ENCODE results near the gene KCNIP1. TPM values are rescaled to one million over a fixed set of nuclear protein-coding genes. Genes with fewer than 3 reads are reported as not detected.
"Not testable (repeated sequence)": the region's sequence is repeated elsewhere in the genome, so short reads cannot be mapped to it uniquely, and the experiment has no call there.

KCNIP1 gene
- total RNA-seq, 4 donors from 2014 or later = 1.2 to 2.7 TPM; not detected in 2

GRCh38 chr5:170750791-170751190 lies 247.0 kb downstream of the KCNIP1 start:
- intact Hi-C loops (cut with DNase I; ENCODE audit: low total_unique reads) (no loop called here), in situ Hi-C loops (cut with MboI; ENCODE audit: low pct_ligation_motif_present in 1 of 4, low pct_unique_long_range_greater_than_20kb in 1 of 4, low sequenced_read_pairs in 3 of 4) (no loop called here)
- DNase-seq = no peak
- no peaks in the 10 kb centered on the region for H3K27me3 ChIP-seq
- no peaks in the 10 kb centered on the region for H3K9me3 ChIP-seq
- TF ChIP-seq POLR2AphosphoS5 (IDR thresholded peaks at IDR 0.05) = no peak
- no peak for TF ChIP-seq POLR2A (IDR thresholded peaks at IDR 0.05)
- TF ChIP-seq, protein P1, sequence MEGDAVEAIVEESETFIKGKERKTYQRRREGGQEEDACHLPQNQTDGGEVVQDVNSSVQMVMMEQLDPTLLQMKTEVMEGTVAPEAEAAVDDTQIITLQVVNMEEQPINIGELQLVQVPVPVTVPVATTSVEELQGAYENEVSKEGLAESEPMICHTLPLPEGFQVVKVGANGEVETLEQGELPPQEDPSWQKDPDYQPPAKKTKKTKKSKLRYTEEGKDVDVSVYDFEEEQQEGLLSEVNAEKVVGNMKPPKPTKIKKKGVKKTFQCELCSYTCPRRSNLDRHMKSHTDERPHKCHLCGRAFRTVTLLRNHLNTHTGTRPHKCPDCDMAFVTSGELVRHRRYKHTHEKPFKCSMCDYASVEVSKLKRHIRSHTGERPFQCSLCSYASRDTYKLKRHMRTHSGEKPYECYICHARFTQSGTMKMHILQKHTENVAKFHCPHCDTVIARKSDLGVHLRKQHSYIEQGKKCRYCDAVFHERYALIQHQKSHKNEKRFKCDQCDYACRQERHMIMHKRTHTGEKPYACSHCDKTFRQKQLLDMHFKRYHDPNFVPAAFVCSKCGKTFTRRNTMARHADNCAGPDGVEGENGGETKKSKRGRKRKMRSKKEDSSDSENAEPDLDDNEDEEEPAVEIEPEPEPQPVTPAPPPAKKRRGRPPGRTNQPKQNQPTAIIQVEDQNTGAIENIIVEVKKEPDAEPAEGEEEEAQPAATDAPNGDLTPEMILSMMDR (IDR thresholded peaks at IDR 0.05) = no peak
- no peak for TF ChIP-seq EP300 (IDR thresholded peaks at IDR 0.05; ENCODE audit: low read depth)
- no peak overlapping the region for H3K4me3 ChIP-seq
- no peak overlapping the region for H3K27ac ChIP-seq
- H3K4me1 ChIP-seq = peaks cover 6 to 29% (median 10%) of the 10 kb centered on the region in 4 donors
- no peaks in the 10 kb centered on the region for H3K36me3 ChIP-seq
- WGBS, 2 donors (ENCODE audit: low coverage in 1 of 2) = 40 to 76% methylated on average over 1 to 6 of the region's 6 CpGs

- H3K36me3 ChIP-seq = no peaks in the 10 kb centered on the region
- H3K27ac ChIP-seq = no peak overlapping the region
- H3K4me3 ChIP-seq = no peak overlapping the region
- no peaks in the 10 kb centered on the region for H3K9me3 ChIP-seq
- no peak for DNase-seq
- no peak for TF ChIP-seq EP300 (IDR thresholded peaks at IDR 0.05; ENCODE audit: low read depth)
- in situ Hi-C loops (cut with MboI; ENCODE audit: low pct_ligation_motif_present in 1 of 4, low pct_unique_long_range_greater_than_20kb in 1 of 4, low sequenced_read_pairs in 3 of 4) (no loop called here), intact Hi-C loops (cut with DNase I; ENCODE audit: low total_unique reads) (no loop called here)
- H3K4me1 ChIP-seq = peaks cover 7 to 30% (median 12%) of the 10 kb centered on the region in 4 donors
- no peaks in the 10 kb centered on the region for H3K27me3 ChIP-seq
- 51% methylated on average over 11 of the region's 11 CpGs; no CpG with 5 or more reads in 1 of the 2 donors for WGBS, 2 donors (ENCODE audit: low coverage in 1 of 2)
Observed at GRCh38 chr5:170751631-170752030, 247.8 kb downstream of the KCNIP1 start.

DNA sequence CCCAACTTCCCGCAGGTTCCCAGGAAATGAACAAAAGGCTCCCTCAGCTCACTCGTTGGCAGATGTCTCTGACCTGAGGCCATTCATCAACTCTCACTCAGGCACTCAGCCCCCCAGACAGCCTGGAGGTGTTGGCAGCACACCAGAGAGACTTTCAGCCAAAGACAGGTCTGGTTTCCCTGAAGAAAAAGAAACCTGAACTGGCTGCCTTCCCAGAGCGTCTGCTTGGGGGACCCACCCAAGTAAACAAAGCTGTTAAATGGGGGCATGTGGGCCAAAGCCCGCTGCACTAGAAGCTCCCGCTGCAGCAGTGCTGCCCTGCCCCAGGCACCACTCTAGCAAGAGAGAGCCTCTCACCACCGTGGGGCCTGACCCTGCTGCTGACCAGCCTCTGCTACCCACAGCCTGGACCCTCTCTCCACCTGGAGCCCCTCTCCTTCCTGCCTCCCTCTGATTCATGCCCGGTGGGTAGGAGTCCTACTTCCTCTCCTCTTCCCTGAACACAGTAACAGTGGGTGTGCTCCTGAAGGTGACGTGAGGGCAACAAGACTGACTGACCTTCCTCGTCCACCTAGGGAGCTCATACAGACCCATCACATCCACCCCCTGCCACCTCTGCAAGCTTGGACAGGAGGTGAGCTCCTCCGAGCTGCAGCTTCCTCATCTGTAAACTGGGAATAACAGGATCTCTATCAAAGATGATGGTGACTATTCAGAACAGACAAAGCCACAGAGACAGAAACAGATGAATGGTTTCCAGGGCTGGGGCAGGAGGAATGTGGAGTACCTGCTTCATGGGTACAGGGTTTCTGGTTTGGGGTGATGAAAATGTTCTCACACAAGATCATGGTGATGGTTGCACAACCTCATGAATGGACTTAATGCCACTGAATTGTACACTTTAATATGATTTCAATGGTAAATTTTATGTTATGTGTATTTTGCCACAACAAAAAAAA lies 248.7 kb downstream of the KCNIP1 start:
- 0 to 56% methylated on average over 1 to 9 of the region's 10 CpGs for WGBS, 2 donors (ENCODE audit: low coverage in 1 of 2)
- no peaks in the 10 kb centered on the region for H3K36me3 ChIP-seq
- no peaks in the 10 kb centered on the region for H3K9me3 ChIP-seq
- no peak overlapping the region for H3K4me3 ChIP-seq
- no peaks in the 10 kb centered on the region for H3K27me3 ChIP-seq
- no peak overlapping the region for H3K27ac ChIP-seq
- TF ChIP-seq, protein P1 (IDR thresholded peaks at IDR 0.05) = no peak
- TF ChIP-seq EP300 (IDR thresholded peaks at IDR 0.05; ENCODE audit: low read depth) (no peak), POLR2AphosphoS5 (IDR thresholded peaks at IDR 0.05) (no peak), POLR2A (IDR thresholded peaks at IDR 0.05) (no peak)
- DNase-seq = peak; percentile 15
- H3K4me1 ChIP-seq = peaks cover 9 to 39% (median 18%) of the 10 kb centered on the region in 4 donors
- intact Hi-C loops (cut with DNase I; ENCODE audit: low total_unique reads) (no loop called here), in situ Hi-C loops (cut with MboI; ENCODE audit: low pct_ligation_motif_present in 1 of 4, low pct_unique_long_range_greater_than_20kb in 1 of 4, low sequenced_read_pairs in 3 of 4) (no loop called here)

- intact Hi-C loops (cut with DNase I; ENCODE audit: low total_unique reads) (no loop called here), in situ Hi-C loops (cut with MboI; ENCODE audit: low pct_ligation_motif_present in 1 of 4, low pct_unique_long_range_greater_than_20kb in 1 of 4, low sequenced_read_pairs in 3 of 4) (no loop called here)
- no peak for DNase-seq
- no peaks in the 10 kb centered on the region for H3K27me3 ChIP-seq
- no peaks in the 10 kb centered on the region for H3K9me3 ChIP-seq
- H3K4me1 ChIP-seq = peaks cover 9 to 43% (median 19%) of the 10 kb centered on the region in 4 donors
- TF ChIP-seq POLR2A (IDR thresholded peaks at IDR 0.05) (no peak), EP300 (IDR thresholded peaks at IDR 0.05; ENCODE audit: low read depth) (no peak), POLR2AphosphoS5 (IDR thresholded peaks at IDR 0.05) (no peak)
- TF ChIP-seq, protein P1 (IDR thresholded peaks at IDR 0.05) = no peak
- no peak overlapping the region for H3K27ac ChIP-seq
- no peak overlapping the region for H3K4me3 ChIP-seq
- H3K36me3 ChIP-seq = no peaks in the 10 kb centered on the region
Observed at GRCh38 chr5:170753311-170753710, 249.5 kb downstream of the KCNIP1 start.

GRCh38 chr5:170754508-170754907 lies 250.7 kb downstream of the KCNIP1 start:
- H3K27ac ChIP-seq; in situ Hi-C loops (cut with MboI; ENCODE audit: low pct_ligation_motif_present in 1 of 4, low pct_unique_long_range_greater_than_20kb in 1 of 4, low sequenced_read_pairs in 3 of 4); intact Hi-C loops (cut with DNase I; ENCODE audit: low total_unique reads); DNase-seq; H3K27me3 ChIP-seq; H3K36me3 ChIP-seq; H3K4me3 ChIP-seq; H3K9me3 ChIP-seq: not testable (repeated sequence)
- WGBS, 2 donors (ENCODE audit: low coverage in 1 of 2) = 62 to 75% methylated on average over 2 of the region's 2 CpGs
- peaks cover 9 to 40% (median 19%) of the 10 kb centered on the region in 4 donors for H3K4me1 ChIP-seq

Measured in transverse colon (tissue), 4 donors.